ENCODE measurements around the gene NBPF1. TPM values are rescaled to one million over a fixed set of nuclear protein-coding genes. Genes with fewer than 3 reads are reported as not detected.
A peak's percentile ranks its signal among the peaks of the same experiment; 100 is the strongest.
"Not testable (repeated sequence)": the region's sequence is repeated elsewhere in the genome, so short reads cannot be mapped to it uniquely, and the experiment has no call there.

Gene NBPF1
- total and polyA plus RNA-seq, 7 experiments from 2014 or later = 7.0 to 25.7 (median 16.0) TPM

DNA sequence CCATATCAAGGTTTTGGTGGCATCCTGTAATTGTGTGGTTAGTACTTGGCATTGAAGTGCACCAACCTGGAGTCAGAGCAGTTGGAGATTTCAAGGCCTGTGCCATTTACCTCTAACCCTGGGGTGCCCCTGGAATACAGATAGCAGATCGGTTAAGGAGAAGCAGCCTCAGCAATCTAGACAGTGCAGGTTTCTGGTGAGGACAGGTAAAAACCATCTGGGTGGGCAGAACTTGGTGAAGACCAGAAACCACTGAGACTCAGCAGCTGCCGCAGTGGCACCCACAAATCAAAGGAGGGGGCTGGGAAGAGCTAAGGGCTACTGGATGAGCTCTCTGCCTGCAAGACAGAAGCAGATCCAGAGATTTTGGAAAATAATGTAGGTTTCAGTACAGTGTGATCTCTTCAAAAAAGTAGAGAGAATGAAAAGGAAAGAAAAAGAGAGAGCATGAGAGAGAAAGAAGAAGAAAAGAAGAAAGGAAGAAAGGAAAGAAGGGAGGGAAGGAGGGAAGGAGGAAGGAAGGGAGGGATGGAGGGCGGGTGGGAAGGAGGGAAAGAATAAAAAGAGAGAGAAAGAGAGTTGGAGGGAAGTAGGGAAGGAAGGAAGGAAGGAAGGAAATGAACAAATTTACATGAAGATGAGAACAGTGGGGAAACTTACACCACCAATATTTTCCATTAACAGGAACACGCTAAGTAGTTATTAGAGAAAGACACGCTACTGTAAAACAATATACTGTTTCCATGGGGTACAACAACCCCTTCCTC, 6.5 kb downstream of the NBPF1 start:
- H3K9me3 Mint-ChIP-seq, POLR2A ChIA-PET: not testable (repeated sequence)

DNA sequence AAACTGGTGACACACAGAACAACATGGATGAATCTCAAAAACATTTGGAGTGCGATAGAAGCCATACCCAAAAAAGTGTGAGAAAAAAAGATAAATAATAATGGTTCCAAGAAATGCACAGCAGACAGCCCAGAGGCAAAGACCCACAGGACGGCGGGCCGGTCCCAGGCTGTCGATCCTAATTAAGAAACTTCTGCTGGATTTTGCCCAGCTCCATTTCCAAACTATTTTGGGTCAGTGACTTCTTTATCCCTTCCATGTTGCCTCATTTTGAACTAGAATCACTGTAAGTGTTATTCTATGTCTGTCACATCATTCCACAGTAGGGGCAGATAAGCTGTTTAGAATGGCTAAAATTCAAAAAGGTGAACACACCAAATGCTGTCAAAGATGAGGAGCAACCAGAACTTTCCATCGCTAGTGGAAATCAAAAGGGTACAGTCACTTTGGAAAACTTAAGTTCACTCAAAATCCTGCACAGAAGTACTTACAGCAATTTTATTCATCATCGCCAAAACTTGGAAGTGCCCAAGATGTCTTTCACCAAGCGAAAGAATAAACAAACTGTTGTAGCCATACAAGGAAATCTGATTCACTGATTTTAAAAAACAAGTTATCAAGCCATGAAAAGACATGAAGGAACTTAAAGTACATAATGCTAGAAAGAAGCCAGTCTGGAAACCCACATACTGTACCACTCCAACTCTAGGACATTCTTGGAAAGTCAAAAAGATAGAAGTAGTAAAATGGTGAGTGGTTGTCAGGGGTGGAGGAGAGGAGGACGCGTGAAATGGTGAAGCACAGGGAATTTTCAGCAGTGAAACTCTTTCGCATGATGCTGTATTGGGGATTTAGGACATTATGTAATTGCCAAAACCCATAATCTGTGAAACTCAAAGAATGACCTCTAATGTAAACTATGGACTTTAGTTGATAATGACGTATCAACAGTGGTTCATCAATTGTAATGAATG, 7.5 kb downstream of the NBPF1 start:
- no peaks in the 10 kb centered on the region for H3K4me1 Mint-ChIP-seq
- ChIA-PET CTCF (no interaction called here), POLR2A (no interaction called here)
- intact Hi-C loops (cut with micrococcal nuclease) = no loop called here
- H3K4me3 Mint-ChIP-seq = no peak overlapping the region
- no peaks in the 10 kb centered on the region for H3K9me3 Mint-ChIP-seq
- no peak for DNase-seq
- no peaks in the 10 kb centered on the region for H3K4me1 ChIP-seq (ENCODE audit: control insufficient read depth in 2 of 2, insufficient read depth in 2 of 2, low read length in 2 of 2)
- no peak overlapping the region for H3K27ac ChIP-seq (ENCODE audit: low read depth, low read length)
- H3K36me3 Mint-ChIP-seq = no peaks in the 10 kb centered on the region
- H3K27ac Mint-ChIP-seq = no peak overlapping the region
- no peak for ATAC-seq
- peaks cover 0 to 32% (median 4%) of the 10 kb centered on the region in 3 experiments for H3K36me3 ChIP-seq (ENCODE audit: control insufficient read depth in 2 of 3, insufficient read depth in 3 of 3, low read length in 3 of 3)
- H3K9me3 ChIP-seq (ENCODE audit: control insufficient read depth in 2 of 3, low read length in 3 of 3) = no peaks in the 10 kb centered on the region
- no peaks in the 10 kb centered on the region for H3K27me3 Mint-ChIP-seq
- no peaks in the 10 kb centered on the region for H3K27me3 ChIP-seq (ENCODE audit: control insufficient read depth in 2 of 2, insufficient read depth in 2 of 2, low read length in 2 of 2)
- no peak overlapping the region for H3K4me3 ChIP-seq (ENCODE audit: low read length)

More for the DNA sequence above, 6.5 kb downstream of the NBPF1 start:
- H3K27me3 Mint-ChIP-seq; intact Hi-C loops (cut with micrococcal nuclease); H3K4me1 ChIP-seq (ENCODE audit: control insufficient read depth in 2 of 2, insufficient read depth in 2 of 2, low read length in 2 of 2); H3K36me3 Mint-ChIP-seq; CTCF ChIA-PET; H3K27ac Mint-ChIP-seq; H3K4me3 Mint-ChIP-seq; H3K4me3 ChIP-seq (ENCODE audit: low read length); H3K27me3 ChIP-seq (ENCODE audit: control insufficient read depth in 2 of 2, insufficient read depth in 2 of 2, low read length in 2 of 2); ATAC-seq; H3K27ac ChIP-seq (ENCODE audit: low read depth, low read length); H3K9me3 ChIP-seq (ENCODE audit: control insufficient read depth in 2 of 3, low read length in 3 of 3); H3K4me1 Mint-ChIP-seq: not testable (repeated sequence)
- peak in 1 of 9 donors; percentile 23 for DNase-seq
- H3K36me3 ChIP-seq (ENCODE audit: control insufficient read depth in 2 of 3, insufficient read depth in 3 of 3, low read length in 3 of 3) = peaks cover 0 to 32% (median 4%) of the 10 kb centered on the region in 3 experiments

DNA sequence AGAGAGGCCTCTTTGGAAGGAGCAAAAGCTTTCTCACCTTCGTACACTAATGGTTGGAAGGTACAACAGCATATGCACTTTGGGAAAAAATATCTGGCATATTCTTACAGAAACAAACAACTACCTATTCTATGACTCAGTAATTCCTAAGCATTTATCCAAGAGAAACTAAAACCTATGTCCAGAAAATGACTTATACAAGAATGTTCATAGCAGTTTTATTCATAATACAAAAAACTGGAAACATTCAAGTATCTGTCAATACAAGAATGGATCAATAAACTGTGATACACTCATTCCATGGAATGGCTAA, 8.2 kb downstream of the NBPF1 start:
- DNase-seq (no peak), ATAC-seq (no peak)
- no peaks in the 10 kb centered on the region for H3K9me3 ChIP-seq (ENCODE audit: control insufficient read depth in 2 of 3, low read length in 3 of 3)
- CTCF ChIA-PET = no interaction called here
- H3K27me3 ChIP-seq (ENCODE audit: control insufficient read depth in 2 of 2, insufficient read depth in 2 of 2, low read length in 2 of 2) = no peaks in the 10 kb centered on the region
- Mint-ChIP-seq H3K4me1 (no peaks in the 10 kb centered on the region), H3K27me3 (no peaks in the 10 kb centered on the region), H3K9me3 (no peaks in the 10 kb centered on the region), H3K36me3 (no peaks in the 10 kb centered on the region), H3K27ac (no peak overlapping the region), H3K4me3 (no peak overlapping the region)
- intact Hi-C loops (cut with micrococcal nuclease) = no loop called here
- H3K36me3 ChIP-seq (ENCODE audit: control insufficient read depth in 2 of 3, insufficient read depth in 3 of 3, low read length in 3 of 3) = peaks cover 0 to 32% (median 4%) of the 10 kb centered on the region in 3 experiments
- POLR2A ChIA-PET = no interaction called here
- H3K4me1 ChIP-seq (ENCODE audit: control insufficient read depth in 2 of 2, insufficient read depth in 2 of 2, low read length in 2 of 2) = no peaks in the 10 kb centered on the region
- H3K4me3 ChIP-seq (ENCODE audit: low read length) = no peak overlapping the region
- no peak overlapping the region for H3K27ac ChIP-seq (ENCODE audit: low read depth, low read length)

DNA sequence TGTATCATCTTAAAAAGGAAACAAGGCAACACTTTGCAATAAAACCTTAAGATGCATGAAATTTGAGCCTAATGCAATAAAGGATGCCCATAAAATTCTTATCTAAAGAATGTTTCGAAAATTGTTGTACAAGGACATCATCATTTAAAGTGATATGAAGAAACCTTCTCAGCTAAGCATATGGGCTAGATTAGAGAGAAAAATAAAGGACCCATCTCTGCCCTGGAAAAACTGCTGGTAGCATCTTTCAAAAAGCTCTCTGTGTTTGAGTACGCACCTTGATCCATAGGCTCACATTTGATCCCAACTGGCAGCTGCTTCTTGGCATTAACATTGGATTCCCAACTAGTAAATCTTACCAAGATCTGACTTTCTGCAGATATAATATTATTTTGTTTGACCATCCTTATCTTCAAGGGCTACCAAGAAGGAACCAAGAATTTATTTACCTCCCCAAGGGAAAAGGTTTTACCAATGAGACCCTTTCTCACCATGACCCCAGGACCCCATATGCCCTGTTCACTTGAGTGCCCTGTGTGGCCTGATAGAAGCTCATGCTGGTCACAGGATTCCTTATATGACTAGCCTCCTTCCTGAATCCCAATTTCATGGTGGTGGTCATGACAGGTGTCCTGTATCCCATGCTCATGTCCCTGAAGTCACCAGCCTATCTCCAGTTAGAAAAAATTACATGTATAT, 8.7 kb downstream of the NBPF1 start:
- H3K9me3 ChIP-seq (ENCODE audit: control insufficient read depth in 2 of 3, low read length in 3 of 3); H3K27ac ChIP-seq (ENCODE audit: low read depth, low read length); ATAC-seq; H3K4me1 Mint-ChIP-seq; intact Hi-C loops (cut with micrococcal nuclease); CTCF ChIA-PET; H3K36me3 Mint-ChIP-seq; DNase-seq; H3K4me3 Mint-ChIP-seq; H3K27me3 Mint-ChIP-seq; POLR2A ChIA-PET; H3K4me1 ChIP-seq (ENCODE audit: control insufficient read depth in 2 of 2, insufficient read depth in 2 of 2, low read length in 2 of 2); H3K27ac Mint-ChIP-seq; H3K4me3 ChIP-seq (ENCODE audit: low read length); H3K27me3 ChIP-seq (ENCODE audit: control insufficient read depth in 2 of 2, insufficient read depth in 2 of 2, low read length in 2 of 2); H3K9me3 Mint-ChIP-seq: not testable (repeated sequence)
- H3K36me3 ChIP-seq (ENCODE audit: control insufficient read depth in 2 of 3, insufficient read depth in 3 of 3, low read length in 3 of 3) = peaks cover 0 to 32% (median 4%) of the 10 kb centered on the region in 3 experiments

DNA sequence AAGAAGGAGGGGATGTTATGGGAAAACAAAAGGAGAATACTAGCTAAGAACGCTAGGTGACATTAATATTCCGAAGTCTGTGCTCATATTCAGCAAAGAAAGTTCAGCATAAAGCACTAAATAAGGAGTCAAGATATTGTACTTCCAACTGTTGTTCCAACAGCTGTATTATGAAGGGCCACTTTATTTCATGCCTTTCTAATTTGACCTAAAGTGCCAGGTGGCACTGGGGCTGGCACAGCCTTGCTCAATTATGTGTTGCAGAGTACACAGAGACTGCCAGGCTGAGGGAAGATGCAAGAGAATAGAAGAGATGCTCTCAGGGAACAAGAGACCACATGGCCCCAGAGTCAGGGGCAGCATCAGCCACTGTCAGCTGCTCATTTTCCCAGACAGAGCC, 9.7 kb downstream of the NBPF1 start:
- H3K27ac Mint-ChIP-seq; H3K9me3 Mint-ChIP-seq; H3K27me3 ChIP-seq (ENCODE audit: control insufficient read depth in 2 of 2, insufficient read depth in 2 of 2, low read length in 2 of 2); H3K4me1 Mint-ChIP-seq; H3K27ac ChIP-seq (ENCODE audit: low read depth, low read length); DNase-seq; ATAC-seq; H3K4me1 ChIP-seq (ENCODE audit: control insufficient read depth in 2 of 2, insufficient read depth in 2 of 2, low read length in 2 of 2); CTCF ChIA-PET; H3K27me3 Mint-ChIP-seq; H3K9me3 ChIP-seq (ENCODE audit: control insufficient read depth in 2 of 3, low read length in 3 of 3); H3K4me3 Mint-ChIP-seq; H3K4me3 ChIP-seq (ENCODE audit: low read length); intact Hi-C loops (cut with micrococcal nuclease); H3K36me3 Mint-ChIP-seq: not testable (repeated sequence)
- POLR2A ChIA-PET = interaction anchor here (0.6 kb wide), 1 partner anchor 424 kb away, joined by 3 read pairs; no protein-coding TSS in a partner anchor
- H3K36me3 ChIP-seq (ENCODE audit: control insufficient read depth in 2 of 3, insufficient read depth in 3 of 3, low read length in 3 of 3) = peaks cover 0 to 30% (median 4%) of the 10 kb centered on the region in 3 experiments

DNA sequence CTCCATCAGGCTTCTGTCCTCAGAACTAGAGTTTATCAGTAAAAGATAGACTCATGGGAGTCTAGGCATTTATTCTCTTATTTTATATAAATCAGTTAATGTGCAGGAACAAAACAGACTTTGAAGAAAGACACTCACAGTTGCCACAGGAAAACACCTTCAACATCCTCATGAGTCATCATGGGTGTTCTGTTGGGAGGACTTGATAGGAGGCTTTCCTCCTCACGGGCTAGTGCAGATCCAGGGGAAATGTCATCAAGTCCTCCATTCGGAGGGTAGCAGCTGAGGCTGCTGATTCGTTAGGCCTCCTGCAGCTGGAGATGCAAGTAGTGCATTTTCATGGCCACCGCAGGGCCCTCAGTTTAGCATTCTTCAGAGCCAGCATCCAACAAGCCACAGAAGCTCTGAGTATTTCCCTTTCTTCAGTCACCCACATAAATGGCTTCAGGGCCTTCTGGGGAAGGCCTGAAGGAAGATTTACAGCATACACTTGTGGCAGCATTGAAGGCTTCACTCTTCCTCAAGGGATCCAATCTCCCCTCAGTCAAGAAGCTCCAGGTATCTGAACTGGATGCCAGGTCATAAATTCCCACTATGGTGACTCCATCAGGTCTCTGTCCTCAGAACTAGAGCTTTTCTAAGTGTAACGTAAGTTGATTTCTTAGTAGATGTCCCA, 10.9 kb downstream of the NBPF1 start:
- H3K9me3 ChIP-seq (ENCODE audit: control insufficient read depth in 2 of 3, low read length in 3 of 3); H3K27me3 Mint-ChIP-seq; H3K4me1 ChIP-seq (ENCODE audit: control insufficient read depth in 2 of 2, insufficient read depth in 2 of 2, low read length in 2 of 2); H3K4me3 ChIP-seq (ENCODE audit: low read length); H3K36me3 Mint-ChIP-seq; H3K27me3 ChIP-seq (ENCODE audit: control insufficient read depth in 2 of 2, insufficient read depth in 2 of 2, low read length in 2 of 2); H3K27ac Mint-ChIP-seq; H3K27ac ChIP-seq (ENCODE audit: low read depth, low read length); H3K4me1 Mint-ChIP-seq; CTCF ChIA-PET; H3K4me3 Mint-ChIP-seq; H3K9me3 Mint-ChIP-seq; POLR2A ChIA-PET; intact Hi-C loops (cut with micrococcal nuclease); ATAC-seq; DNase-seq: not testable (repeated sequence)
- peaks cover 0 to 19% (median 2%) of the 10 kb centered on the region in 3 experiments for H3K36me3 ChIP-seq (ENCODE audit: control insufficient read depth in 2 of 3, insufficient read depth in 3 of 3, low read length in 3 of 3)
